GM11168 (cell line): ENCODE results near the gene NUDT3.

Experiments
- in situ Hi-C: fragments of 300-500 bp; cut with MboI; formaldehyde crosslinking; loops from one replicate; pipeline ENCODE4 v1.12.0; 2022; ENCODE audit warnings: low sequenced_read_pairs; ENCODE audit not compliant: unreplicated experiment

The NUDT3 gene

GRCh38 chr6:34232901-34233300, 159.6 kb downstream of the NUDT3 start:
- in situ Hi-C loops: loop anchor here (10.0 to 25.0 kb wide), 2 partner anchors 379 to 622 kb away; no protein-coding TSS in a partner anchor

DNA sequence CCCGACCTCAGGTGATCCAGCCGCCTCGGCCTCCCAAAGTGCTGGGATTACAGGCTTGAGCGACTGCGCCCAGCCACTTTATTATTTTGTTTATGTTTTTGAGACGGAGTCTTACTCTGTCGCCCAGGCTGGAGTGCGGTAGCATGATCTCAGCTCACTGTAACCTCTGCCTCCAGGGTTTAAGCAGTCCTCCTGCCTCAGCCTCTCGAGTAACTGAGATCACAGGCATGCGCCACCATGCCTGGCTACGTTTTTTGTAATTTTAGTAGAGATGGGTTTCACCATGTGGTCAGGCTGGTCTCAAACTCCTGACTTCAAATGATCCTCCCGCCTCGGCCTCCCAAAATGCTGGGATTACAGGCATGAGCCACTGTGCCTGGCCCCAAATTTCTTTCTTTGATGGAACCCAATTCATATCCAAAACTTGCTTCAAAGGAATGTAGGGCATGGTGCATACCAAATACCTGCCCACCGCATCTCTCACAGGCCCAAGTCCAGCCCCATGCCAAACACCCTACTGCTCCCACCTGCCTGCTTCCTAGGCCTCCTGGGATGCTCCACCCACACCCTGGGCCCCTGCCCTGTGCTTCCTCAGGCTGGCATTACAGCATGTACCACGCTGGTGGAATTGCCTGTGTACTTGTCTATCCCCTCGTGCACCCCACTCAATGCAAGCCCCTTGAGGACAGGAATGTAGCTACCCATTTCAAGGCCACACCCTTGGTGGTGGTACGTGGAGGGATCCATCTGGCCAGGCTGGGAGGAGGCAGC, 160.7 kb downstream of the NUDT3 start:
- in situ Hi-C loops: loop anchor here (10.0 to 25.0 kb wide), 2 partner anchors 381 to 623 kb away; no protein-coding TSS in a partner anchor

- in situ Hi-C loops: loop anchor here (10.0 to 25.0 kb wide), 2 partner anchors 381 to 624 kb away; no protein-coding TSS in a partner anchor
Measured at GRCh38 chr6:34230653-34231371, 161.7 kb downstream of the NUDT3 start.

DNA sequence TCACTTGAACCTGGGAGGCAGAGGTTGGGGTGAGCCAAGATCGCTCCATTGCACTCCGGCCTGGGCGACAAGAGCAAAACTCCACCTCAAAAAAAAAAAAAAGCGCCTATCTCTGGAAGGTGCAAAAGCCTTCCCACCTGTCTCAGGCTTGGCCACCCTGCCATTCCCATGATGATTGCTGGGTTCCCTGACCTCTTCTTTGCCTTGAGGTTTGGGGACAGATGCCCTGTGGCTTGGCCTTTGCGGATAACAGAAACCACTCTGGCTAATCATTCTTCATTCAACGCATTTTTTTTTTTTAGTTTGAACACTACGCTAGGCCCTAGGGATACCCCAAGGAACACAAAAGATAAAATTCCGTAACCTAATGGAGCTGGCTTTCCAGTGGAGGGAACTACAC, 162.6 kb downstream of the NUDT3 start:
- in situ Hi-C loops: loop anchor here (10.0 to 25.0 kb wide), 2 partner anchors 382 to 625 kb away; no protein-coding TSS in a partner anchor
